HG03565 (cell line): ENCODE data around the gene SYTL5.

Experiments used
- ATAC-seq: cut with Tn5 transposase; IDR thresholded peaks from one replicate; pipeline ENCODE4 v1.9.1; 2021; ENCODE audit warnings: mild to moderate bottlenecking, moderate library complexity; ENCODE audit not compliant: unreplicated experiment

Gene SYTL5

DNA sequence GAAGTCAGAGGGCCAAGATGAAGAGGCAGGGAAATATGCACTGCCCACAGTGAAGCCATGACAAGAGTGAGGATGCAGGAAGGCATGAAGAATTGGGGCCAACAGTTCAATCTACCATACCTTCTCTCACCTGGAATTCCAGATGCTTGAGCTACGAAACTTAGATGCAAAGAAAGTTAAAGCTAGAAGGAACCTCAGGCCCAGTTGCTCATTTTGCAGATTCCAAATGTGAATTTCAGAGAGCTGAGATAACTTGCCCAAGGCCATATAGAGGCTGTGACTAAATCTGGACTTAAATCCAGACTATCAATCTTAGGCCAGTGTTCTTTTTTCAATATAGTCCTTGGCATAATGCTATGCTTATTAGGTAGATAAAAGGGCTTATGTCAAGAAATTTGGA is 121.6 kb downstream of the SYTL5 start:
- no peak for ATAC-seq

GRCh38 chrX:38129366-38129765 is 123.0 kb downstream of the SYTL5 start:
- no peak for ATAC-seq

DNA sequence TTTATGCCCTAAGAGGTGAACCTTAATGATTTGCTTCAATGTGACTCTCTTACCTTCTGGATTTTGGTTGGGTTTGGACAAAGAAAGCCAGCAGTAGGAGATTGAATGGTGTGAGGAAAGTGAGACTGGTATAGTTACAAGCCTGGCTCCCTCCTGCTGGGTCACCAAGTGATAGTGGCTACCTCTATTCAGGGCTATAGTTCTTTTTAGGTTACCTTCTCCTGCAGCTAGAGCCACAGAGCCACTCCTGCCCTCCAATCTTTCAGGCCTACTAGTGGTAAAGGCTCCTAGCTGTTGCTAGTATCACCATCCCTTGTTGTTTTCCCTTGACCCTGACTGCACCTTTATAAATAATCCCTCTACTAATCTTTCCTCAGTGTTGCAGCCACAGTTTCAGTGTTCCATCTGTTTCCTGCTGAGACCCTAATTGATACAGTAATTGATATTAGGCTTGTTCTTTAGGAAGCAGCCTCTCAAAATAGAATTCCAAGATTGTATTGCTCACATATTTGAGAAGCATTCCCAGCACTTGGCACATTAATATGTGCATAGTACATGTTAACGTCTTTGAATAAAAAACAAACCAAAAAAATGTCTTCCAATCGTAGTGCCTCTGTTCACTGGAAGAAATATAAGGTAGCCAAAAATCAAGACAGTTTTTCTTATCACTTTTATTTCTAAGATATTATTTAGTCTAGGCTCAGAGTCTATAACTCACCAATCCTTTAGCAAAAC is 132.0 kb downstream of the SYTL5 start:
- no peak for ATAC-seq

- ATAC-seq: no peak
Observed at GRCh38 chrX:38138900-38139299, 132.5 kb downstream of the SYTL5 start.

DNA sequence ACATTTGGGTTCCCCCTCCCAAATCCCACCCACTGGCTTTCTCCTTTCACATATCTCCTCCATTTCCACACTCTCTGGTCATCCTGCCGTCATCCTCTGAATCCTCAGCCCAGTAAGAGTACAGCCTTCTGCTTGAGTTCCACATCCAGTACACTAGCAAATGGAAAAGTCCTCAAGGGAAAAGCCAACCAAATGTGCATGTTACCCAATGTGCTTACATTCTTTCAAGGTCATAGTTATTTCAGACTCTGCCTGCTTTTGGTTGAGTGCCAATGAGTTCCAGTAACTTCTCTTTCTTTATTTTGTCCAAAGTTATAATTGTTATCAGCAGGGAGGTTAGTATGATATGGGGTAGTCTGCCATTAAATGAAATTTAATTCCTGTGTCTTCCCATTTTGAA is 136.3 kb downstream of the SYTL5 start:
- no peak for ATAC-seq

GRCh38 chrX:38149016-38149415 is 142.7 kb downstream of the SYTL5 start:
- ATAC-seq: no peak

GRCh38 chrX:38150993-38151392 is 144.6 kb downstream of the SYTL5 start:
- ATAC-seq: no peak

DNA sequence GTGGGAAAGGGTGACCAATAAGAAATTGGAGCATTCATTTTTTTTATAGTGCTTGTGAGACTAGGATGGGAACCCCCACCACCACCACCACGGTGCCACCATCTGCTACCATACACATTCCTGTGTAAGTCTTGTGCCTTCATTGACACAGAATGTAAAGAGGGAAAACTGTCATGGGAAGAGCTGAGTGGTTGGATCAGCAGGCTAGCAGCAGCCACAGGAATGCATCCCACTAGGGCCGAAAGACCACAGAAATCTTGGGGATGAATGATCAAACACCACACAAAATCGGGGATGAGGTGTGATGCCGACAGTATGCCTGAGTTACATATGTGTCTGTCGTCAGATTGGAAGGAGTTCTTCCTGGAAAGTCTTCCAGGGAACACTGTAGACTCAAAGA is 145.1 kb downstream of the SYTL5 start:
- ATAC-seq: no peak

DNA sequence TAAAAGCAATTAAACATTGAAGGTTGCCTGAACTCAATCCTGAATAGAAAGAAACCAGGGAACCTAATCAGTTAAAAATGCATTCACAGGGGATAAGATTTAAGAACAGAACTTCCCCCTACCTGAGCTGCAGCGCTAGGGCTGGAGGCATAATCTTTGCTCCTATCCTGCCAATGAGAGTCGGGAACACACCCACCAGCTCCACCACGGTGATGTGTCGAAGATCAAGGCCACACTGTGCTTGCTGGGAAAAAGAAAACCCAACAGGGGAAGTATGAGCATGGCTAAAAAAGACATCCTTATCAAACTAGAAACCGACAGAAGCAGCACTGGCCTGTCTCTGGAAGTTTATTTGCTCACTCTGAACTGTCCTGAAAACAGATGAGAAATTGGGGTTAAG is 148.0 kb downstream of the SYTL5 start:
- no peak for ATAC-seq

DNA sequence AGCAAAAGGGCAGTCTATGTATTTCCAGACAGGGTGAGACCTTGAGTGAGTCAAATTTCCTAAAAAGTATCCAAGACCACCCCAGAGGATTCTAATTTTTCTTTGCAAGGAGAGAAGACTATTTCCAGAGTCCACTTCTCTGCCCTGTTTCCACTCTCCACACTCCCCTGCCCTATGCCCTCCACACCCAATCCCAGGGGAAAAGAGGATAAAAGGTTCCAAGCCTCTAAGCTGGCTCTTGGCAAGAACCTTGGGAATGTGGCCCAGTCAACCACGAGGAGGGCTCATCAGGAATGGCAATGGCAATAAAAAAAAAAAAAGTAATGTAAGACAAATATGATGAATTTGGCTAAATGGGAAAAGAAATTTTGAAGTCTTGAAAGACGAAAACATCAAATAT is 148.5 kb downstream of the SYTL5 start:
- ATAC-seq: no peak

DNA sequence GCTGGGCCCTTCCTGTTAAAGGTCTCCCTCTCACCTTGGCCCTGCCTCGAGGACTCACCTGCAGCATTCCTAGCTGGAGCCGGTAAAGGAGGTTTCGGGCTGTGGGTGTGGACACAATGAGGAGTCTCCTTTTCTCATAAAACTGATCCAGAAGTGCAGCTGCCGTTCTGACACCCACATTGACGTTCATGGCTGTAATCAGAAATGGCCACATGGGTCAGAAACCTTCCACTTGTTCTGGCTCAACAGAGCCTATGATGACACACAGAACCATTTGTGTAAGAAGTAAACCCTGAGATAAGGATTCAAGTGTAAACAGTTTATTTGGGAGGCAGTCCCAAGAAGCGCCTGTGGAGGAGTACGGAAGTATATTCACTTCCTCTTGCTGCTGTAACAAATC is 150.5 kb downstream of the SYTL5 start:
- no peak for ATAC-seq

GRCh38 chrX:38163193-38163592 is 156.8 kb downstream of the SYTL5 start:
- ATAC-seq: no peak

GRCh38 chrX:38165023-38165422 is 158.7 kb downstream of the SYTL5 start:
- no peak for ATAC-seq

DNA sequence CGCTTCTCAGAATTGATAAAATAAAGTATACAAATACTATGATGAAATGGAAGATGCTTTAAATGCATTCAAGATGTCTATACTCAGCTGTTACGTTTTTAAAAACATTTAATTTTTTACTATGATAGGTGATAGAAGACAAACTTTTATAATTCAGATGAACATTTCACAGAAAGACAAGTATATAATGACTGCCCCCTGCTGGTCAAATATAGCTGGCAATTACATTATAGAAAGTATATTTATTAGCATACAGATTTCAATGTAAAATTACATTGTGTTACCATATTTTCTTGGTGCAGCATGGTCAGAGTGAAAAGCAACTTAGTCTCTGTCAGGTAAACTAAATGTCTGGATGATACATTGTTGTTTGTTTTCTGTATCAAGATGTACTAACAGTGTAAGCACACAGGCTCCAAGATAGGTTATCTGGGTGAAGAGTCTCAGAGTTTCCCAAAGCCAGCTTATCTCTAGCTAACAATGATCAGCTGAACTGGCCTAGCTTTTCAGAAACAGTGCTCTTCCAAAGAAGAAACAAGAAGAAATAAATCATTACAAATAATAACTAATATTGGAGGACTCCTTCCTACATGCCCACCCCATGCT is 160.2 kb downstream of the SYTL5 start:
- no peak for ATAC-seq

DNA sequence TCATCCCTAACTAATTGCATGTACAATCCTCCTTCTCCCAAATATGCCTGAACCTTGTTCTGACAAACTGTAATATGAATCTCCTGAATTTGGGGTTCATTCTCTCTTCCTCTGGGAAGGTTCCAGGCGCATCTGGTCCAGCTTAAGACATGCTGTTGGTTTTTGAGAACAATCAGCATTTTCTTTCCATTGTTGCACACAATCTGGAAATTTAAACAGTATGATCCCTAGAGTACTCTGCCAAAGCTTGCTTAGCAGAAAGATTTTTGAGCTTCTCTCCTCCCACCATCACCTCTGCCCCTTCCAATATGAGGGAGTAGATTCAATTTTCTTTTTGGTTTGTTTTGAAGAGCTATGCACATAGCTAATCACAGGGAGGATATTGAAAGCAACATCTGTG is 164.2 kb downstream of the SYTL5 start:
- no peak for ATAC-seq

DNA sequence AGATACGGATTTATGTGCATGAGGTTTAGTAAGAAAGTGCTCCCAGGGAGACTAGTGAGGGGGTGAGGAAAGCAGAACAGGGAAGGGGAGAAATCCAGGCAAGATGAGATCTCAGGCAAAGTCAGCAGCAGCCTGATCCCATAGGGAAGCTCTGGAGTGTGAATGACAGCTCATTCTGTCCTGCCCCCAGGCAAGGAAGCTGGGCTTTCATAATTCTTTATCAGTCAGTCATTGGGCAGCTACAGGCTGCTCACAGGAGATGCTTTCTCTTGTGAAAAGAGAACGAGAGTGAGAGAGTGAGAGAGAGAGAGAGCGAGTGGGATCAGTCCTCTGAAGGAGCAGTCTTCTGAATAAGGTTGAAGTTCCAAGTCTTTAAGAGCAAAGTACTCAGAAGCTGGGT is 166.2 kb downstream of the SYTL5 start:
- no peak for ATAC-seq

GRCh38 chrX:38175139-38175538 is 168.8 kb downstream of the SYTL5 start:
- ATAC-seq: no peak

DNA sequence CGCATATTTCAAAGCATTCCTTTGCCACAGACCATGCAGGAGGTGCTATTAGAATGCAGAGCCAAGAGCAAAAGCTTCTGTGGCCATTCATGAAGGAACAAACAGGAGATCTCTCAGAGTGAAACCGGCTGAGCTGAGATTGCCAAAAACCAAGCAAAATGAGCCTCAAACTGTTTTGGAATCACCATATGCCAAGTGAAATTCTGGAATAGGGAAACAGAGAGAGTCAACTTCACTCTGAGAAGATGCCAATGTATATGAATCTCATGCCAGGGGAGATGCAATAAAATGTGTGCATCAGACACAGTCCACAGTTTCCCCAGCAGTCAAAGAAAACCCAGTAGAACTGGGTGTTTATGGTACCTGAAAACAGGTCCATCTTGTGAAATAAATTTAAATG is 172.0 kb downstream of the SYTL5 start:
- ATAC-seq: no peak
